ENCODE measurements around the gene RNF166.

Gene RNF166

DNA sequence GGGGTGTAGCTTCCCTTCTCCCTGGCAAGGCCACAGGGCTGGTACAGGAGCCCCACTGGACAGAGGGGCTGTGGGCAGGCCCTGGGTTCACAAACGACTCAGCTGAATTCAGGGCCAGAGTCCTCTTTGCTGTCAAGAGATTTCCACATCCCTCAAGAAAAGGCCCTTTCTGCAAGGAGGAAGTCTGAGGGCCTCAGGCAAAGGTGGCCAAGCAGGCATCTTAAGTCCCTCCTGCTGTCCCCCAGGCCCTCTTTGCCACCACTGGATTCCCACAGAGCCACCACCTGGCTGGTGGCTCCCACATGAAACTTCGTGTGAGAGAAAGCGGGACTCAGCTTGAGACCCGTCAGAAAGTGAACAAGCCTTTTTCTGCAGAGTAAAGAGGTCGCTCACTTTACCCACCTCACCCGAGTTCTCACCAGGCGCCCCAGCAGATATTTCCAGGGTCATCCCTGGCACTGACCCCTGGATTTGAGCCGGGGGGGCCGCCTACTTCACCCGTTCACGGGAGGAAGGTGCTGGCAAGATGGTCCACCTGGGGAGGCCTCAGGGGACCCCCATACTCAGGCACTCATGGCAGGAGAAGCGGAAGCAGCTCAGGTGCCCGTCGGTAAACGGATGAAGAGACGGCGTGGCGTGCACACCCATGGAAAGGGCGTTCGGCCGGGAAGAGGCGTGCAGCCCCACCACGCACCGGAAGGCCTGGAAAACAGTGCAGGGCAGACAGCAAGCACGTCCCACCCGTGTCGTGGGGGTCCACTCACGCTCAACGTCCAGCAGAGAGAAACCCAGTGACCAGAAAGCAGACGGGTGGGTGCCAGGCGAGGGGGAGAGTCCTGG is 3.6 kb downstream of the RNF166 start:
- peaks cover 65% of the 10 kb centered on the region for H3K79me2 ChIP-seq (ENCODE audit: control insufficient read depth, low read length)
- no peak for TF ChIP-seq EZH2phosphoT487 (IDR thresholded peaks at IDR 0.05; ENCODE audit: borderline replicate concordance, low read length)
- TF ChIP-seq, protein P1, sequence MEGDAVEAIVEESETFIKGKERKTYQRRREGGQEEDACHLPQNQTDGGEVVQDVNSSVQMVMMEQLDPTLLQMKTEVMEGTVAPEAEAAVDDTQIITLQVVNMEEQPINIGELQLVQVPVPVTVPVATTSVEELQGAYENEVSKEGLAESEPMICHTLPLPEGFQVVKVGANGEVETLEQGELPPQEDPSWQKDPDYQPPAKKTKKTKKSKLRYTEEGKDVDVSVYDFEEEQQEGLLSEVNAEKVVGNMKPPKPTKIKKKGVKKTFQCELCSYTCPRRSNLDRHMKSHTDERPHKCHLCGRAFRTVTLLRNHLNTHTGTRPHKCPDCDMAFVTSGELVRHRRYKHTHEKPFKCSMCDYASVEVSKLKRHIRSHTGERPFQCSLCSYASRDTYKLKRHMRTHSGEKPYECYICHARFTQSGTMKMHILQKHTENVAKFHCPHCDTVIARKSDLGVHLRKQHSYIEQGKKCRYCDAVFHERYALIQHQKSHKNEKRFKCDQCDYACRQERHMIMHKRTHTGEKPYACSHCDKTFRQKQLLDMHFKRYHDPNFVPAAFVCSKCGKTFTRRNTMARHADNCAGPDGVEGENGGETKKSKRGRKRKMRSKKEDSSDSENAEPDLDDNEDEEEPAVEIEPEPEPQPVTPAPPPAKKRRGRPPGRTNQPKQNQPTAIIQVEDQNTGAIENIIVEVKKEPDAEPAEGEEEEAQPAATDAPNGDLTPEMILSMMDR (IDR thresholded peaks at IDR 0.05; ENCODE audit: low read depth, low read length, poor library complexity, severe bottlenecking): no peak
- H3K36me3 ChIP-seq (ENCODE audit: control insufficient read depth, low read length): peaks cover 45% of the 10 kb centered on the region
- H4K20me1 ChIP-seq (ENCODE audit: control insufficient read depth, insufficient read depth, low read depth, low read length): peaks cover 12% of the 10 kb centered on the region; the same call in 1 of the 2 replicates
- peaks cover 66% of the 10 kb centered on the region for H3K4me1 ChIP-seq (ENCODE audit: control insufficient read depth, low read length)
- no peaks in the 10 kb centered on the region for H3K27me3 ChIP-seq (ENCODE audit: control insufficient read depth, low read length)
- H3K27ac ChIP-seq (ENCODE audit: low read depth, low read length): peak overlapping the region; percentile 29
- no peaks in the 10 kb centered on the region for H3K9me2 ChIP-seq (replicated peaks; ENCODE audit: control insufficient read depth, low read length)
- H3K9me3 ChIP-seq (ENCODE audit: control insufficient read depth, insufficient read depth, low read length): no peaks in the 10 kb centered on the region
- H3F3A ChIP-seq (ENCODE audit: control insufficient read depth, insufficient read depth): peaks cover 15% of the 10 kb centered on the region
- peak overlapping the region; percentile 83 for H3K4me2 ChIP-seq (ENCODE audit: low read length)
- H3K4me3 ChIP-seq (ENCODE audit: low read length): peak overlapping the region; percentile 81

DNA sequence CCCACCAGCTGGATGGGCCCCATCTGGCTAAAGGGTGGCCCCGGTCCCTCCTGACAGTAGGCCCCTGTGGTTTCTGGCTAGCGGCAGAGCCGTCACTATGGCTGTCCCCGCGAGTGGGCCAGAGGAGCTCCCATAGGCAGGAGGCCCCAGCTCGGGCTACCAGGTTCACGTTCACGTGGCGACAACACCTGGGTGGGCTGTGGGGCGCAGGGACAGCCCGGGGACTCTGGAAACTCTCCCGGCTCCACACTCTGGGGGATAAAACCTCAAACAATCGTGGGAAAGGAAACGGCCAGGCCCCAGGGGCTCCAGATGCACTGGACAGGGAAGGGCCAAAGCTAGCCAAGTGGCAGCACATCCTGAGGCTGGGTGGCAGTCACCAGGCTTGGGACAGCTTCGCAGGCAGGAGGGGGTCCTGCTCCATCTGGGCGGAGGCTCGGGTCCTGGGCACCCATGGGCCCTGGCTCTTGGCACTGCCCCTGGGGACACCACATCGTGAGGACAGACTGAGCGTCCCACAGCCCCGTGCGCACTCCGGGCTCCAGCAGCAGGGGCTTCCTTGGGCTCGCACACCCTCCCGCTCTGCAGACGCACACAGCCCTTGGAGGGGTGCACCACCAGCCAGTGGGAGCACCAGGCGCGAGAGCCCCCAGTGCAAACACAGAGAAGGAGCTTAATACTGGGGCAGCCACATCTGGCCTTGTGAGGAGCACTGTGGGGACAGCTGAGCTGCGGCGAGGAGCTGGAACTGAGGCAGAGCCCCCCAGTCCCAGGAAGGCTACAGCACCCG is 4.4 kb downstream of the RNF166 start:
- H3K4me3 ChIP-seq (ENCODE audit: low read length): peak overlapping the region; percentile 68
- H3K4me1 ChIP-seq (ENCODE audit: control insufficient read depth, low read length): peaks cover 58% of the 10 kb centered on the region
- H3K9me3 ChIP-seq (ENCODE audit: control insufficient read depth, insufficient read depth, low read length): no peaks in the 10 kb centered on the region
- H3K27ac ChIP-seq (ENCODE audit: low read depth, low read length): peak overlapping the region; percentile 63
- no peaks in the 10 kb centered on the region for H3K9me2 ChIP-seq (replicated peaks; ENCODE audit: control insufficient read depth, low read length)
- H3F3A ChIP-seq (ENCODE audit: control insufficient read depth, insufficient read depth): peaks cover 12% of the 10 kb centered on the region
- no peaks in the 10 kb centered on the region for H3K27me3 ChIP-seq (ENCODE audit: control insufficient read depth, low read length)
- H3K79me2 ChIP-seq (ENCODE audit: control insufficient read depth, low read length): peaks cover 57% of the 10 kb centered on the region
- H3K36me3 ChIP-seq (ENCODE audit: control insufficient read depth, low read length): peaks cover 50% of the 10 kb centered on the region
- H4K20me1 ChIP-seq (ENCODE audit: control insufficient read depth, insufficient read depth, low read depth, low read length): peaks cover 12% of the 10 kb centered on the region; the same call in 1 of the 2 replicates
- no peak for TF ChIP-seq EZH2phosphoT487 (IDR thresholded peaks at IDR 0.05; ENCODE audit: borderline replicate concordance, low read length)
- H3K4me2 ChIP-seq (ENCODE audit: low read length): peak overlapping the region; percentile 83

DNA sequence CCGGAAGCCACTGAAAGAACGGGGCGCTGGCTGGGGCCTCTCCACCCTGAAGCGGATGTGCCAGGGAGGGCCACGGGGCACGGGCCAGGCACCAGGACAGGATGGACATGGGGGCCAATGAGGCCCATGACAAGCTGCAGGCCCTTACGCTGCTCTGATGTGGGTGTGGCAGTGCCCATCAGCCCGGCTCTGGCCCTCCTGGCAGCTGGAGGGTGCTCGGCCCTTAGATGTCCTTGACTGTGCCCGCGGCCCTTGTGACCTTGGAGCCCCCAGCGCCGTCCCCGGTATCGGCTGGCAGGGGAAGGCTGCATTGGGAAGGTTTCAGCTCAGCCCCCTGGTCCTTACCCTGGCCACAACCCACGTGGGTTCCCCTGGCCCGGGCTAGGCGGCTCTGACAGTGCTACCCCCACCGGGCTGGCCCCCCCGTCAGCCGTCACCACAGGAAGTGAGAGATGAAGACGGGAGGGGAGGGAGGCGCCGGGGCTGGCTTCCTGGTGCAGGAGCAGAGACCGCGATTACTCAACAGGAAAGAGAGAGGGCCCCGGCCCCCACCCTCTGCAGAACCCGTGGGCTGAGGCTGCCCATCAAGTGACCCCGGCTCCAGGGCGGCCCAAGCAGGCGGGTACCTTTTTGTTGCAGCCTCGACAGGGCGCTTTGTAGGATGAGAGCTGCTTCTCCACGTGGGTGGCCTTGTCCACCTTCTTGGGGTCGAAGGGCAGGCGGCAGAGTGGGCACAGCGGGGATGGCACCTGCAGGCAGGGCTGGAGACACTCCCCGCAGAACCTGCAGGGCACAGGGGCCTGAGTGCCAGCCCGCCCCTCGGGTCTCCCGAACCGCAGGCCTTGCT is 5.3 kb downstream of the RNF166 start:
- Histone ChIP-seq H3F3A (ENCODE audit: control insufficient read depth, insufficient read depth) (peaks cover 12% of the 10 kb centered on the region), H4K20me1 (ENCODE audit: control insufficient read depth, insufficient read depth, low read depth, low read length) (peaks cover 12% of the 10 kb centered on the region; the same call in 1 of the 2 replicates), H3K9me2 (replicated peaks; ENCODE audit: control insufficient read depth, low read length) (no peaks in the 10 kb centered on the region), H3K79me2 (ENCODE audit: control insufficient read depth, low read length) (peaks cover 53% of the 10 kb centered on the region), H3K9me3 (ENCODE audit: control insufficient read depth, insufficient read depth, low read length) (no peaks in the 10 kb centered on the region), H3K4me3 (ENCODE audit: low read length) (peak overlapping the region; percentile 68), H3K36me3 (ENCODE audit: control insufficient read depth, low read length) (peaks cover 53% of the 10 kb centered on the region), H3K27me3 (ENCODE audit: control insufficient read depth, low read length) (no peaks in the 10 kb centered on the region), H3K4me2 (ENCODE audit: low read length) (peak overlapping the region; percentile 83), H3K4me1 (ENCODE audit: control insufficient read depth, low read length) (peaks cover 58% of the 10 kb centered on the region), H3K27ac (ENCODE audit: low read depth, low read length) (peak overlapping the region; percentile 63)
- no peak for TF ChIP-seq EZH2phosphoT487 (IDR thresholded peaks at IDR 0.05; ENCODE audit: borderline replicate concordance, low read length)
- TF ChIP-seq, protein P1 (IDR thresholded peaks at IDR 0.05; ENCODE audit: low read depth, low read length, poor library complexity, severe bottlenecking): no peak

All from DOHH2 (cell line).